Measurements from ENCODE around the gene ESRRG.

The ESRRG gene

GRCh38 chr1:216750961-216751360, 27.7 kb upstream of the ESRRG start:
- Histone ChIP-seq H3K4me2 (ENCODE audit: low read length) (no peak overlapping the region), H3K9ac (ENCODE audit: low read length) (no peak overlapping the region), H3K9me3 (ENCODE audit: low read length) (no peaks in the 10 kb centered on the region), H3F3A (ENCODE audit: insufficient read depth, low read length) (no peaks in the 10 kb centered on the region), H2AFZ (ENCODE audit: low read length) (no peak overlapping the region), H3K4me1 (ENCODE audit: insufficient read depth, low read length, severe bottlenecking) (no peaks in the 10 kb centered on the region), H3K79me2 (ENCODE audit: insufficient read depth, low read length) (no peaks in the 10 kb centered on the region), H3K36me3 (ENCODE audit: insufficient read depth, low read length) (no peaks in the 10 kb centered on the region), H3K4me3 (ENCODE audit: low read depth, low read length, poor library complexity, severe bottlenecking) (no peak overlapping the region), H3K27ac (ENCODE audit: low read depth, low read length, poor library complexity, severe bottlenecking) (no peak overlapping the region), H3K27me3 (ENCODE audit: insufficient read depth, low read length) (no peaks in the 10 kb centered on the region), H3K9me2 (ENCODE audit: low read depth, low read length) (no peaks in the 10 kb centered on the region), H4K20me1 (ENCODE audit: insufficient read depth, low read length) (no peaks in the 10 kb centered on the region)
- TF ChIP-seq EZH2 (IDR thresholded peaks at IDR 0.05; ENCODE audit: borderline replicate concordance, low read length) (no peak), CTCF (IDR thresholded peaks at IDR 0.05; ENCODE audit: low read length) (no peak)

GRCh38 chr1:216750031-216750627, 26.9 kb upstream of the ESRRG start:
- Histone ChIP-seq H3K79me2 (ENCODE audit: insufficient read depth, low read length) (no peaks in the 10 kb centered on the region), H3K4me2 (ENCODE audit: low read length) (no peak overlapping the region), H4K20me1 (ENCODE audit: insufficient read depth, low read length) (no peaks in the 10 kb centered on the region), H3K9ac (ENCODE audit: low read length) (no peak overlapping the region), H3K4me1 (ENCODE audit: insufficient read depth, low read length, severe bottlenecking) (no peaks in the 10 kb centered on the region), H3K27ac (ENCODE audit: low read depth, low read length, poor library complexity, severe bottlenecking) (no peak overlapping the region), H3F3A (ENCODE audit: insufficient read depth, low read length) (no peaks in the 10 kb centered on the region), H3K9me3 (ENCODE audit: low read length) (no peaks in the 10 kb centered on the region), H3K36me3 (ENCODE audit: insufficient read depth, low read length) (no peaks in the 10 kb centered on the region), H3K27me3 (ENCODE audit: insufficient read depth, low read length) (no peaks in the 10 kb centered on the region), H3K9me2 (ENCODE audit: low read depth, low read length) (no peaks in the 10 kb centered on the region), H2AFZ (ENCODE audit: low read length) (no peak overlapping the region), H3K4me3 (ENCODE audit: low read depth, low read length, poor library complexity, severe bottlenecking) (no peak overlapping the region)
- peak; percentile 55 for TF ChIP-seq CTCF (IDR thresholded peaks at IDR 0.05; ENCODE audit: low read length)
- TF ChIP-seq EZH2 (IDR thresholded peaks at IDR 0.05; ENCODE audit: borderline replicate concordance, low read length): no peak

GRCh38 chr1:216749232-216749631, 26.0 kb upstream of the ESRRG start:
- Histone ChIP-seq H2AFZ (ENCODE audit: low read length) (no peak overlapping the region), H3K9ac (ENCODE audit: low read length) (no peak overlapping the region), H3K79me2 (ENCODE audit: insufficient read depth, low read length) (no peaks in the 10 kb centered on the region), H3F3A (ENCODE audit: insufficient read depth, low read length) (no peaks in the 10 kb centered on the region), H3K9me3 (ENCODE audit: low read length) (no peaks in the 10 kb centered on the region), H3K4me3 (ENCODE audit: low read depth, low read length, poor library complexity, severe bottlenecking) (no peak overlapping the region), H3K9me2 (ENCODE audit: low read depth, low read length) (no peaks in the 10 kb centered on the region), H4K20me1 (ENCODE audit: insufficient read depth, low read length) (no peaks in the 10 kb centered on the region), H3K4me2 (ENCODE audit: low read length) (no peak overlapping the region), H3K27ac (ENCODE audit: low read depth, low read length, poor library complexity, severe bottlenecking) (no peak overlapping the region), H3K36me3 (ENCODE audit: insufficient read depth, low read length) (no peaks in the 10 kb centered on the region), H3K27me3 (ENCODE audit: insufficient read depth, low read length) (no peaks in the 10 kb centered on the region), H3K4me1 (ENCODE audit: insufficient read depth, low read length, severe bottlenecking) (no peaks in the 10 kb centered on the region)
- TF ChIP-seq CTCF (IDR thresholded peaks at IDR 0.05; ENCODE audit: low read length) (no peak), EZH2 (IDR thresholded peaks at IDR 0.05; ENCODE audit: borderline replicate concordance, low read length) (no peak)

Measured in OCI-LY1 (cell line).